Cardiac fibroblast (primary cell): ENCODE results near the gene ZNF593OS.

ENCODE experiments used
- DNase-seq, 2 donors: peaks; one replicate each; pipeline versions ENCODE4 v3.0.0 to v3.0.0-alpha.2; 2010; ENCODE audit warnings: low read depth in 2 of 2
- H3K4me3 ChIP-seq, 2 donors: replicated peaks in 1 of 2; 1 replicate in 1 of 2; 2 replicates in 1 of 2; pipeline ENCODE4 v1.5.1; 2011; ENCODE audit warnings: low read depth in 2 of 2, low read length in 2 of 2, mild to moderate bottlenecking in 2 of 2, moderate library complexity in 1 of 2
- CTCF ChIP-seq: IDR thresholded peaks from one replicate; pipeline ENCODE4 v1.5.1; 2011; ENCODE audit warnings: low read depth, mild to moderate bottlenecking, low read length, inconsistent platforms

ZNF593OS gene

GRCh38 chr1:26195805-26196204 lies 24.2 kb upstream of the ZNF593OS start:
- no peak for DNase-seq
- H3K4me3 ChIP-seq: no peak overlapping the region
- TF ChIP-seq CTCF: no peak

GRCh38 chr1:26191739-26192138 lies 20.1 kb upstream of the ZNF593OS start:
- no peak overlapping the region for H3K4me3 ChIP-seq
- DNase-seq: no peak
- TF ChIP-seq CTCF: no peak

GRCh38 chr1:26190373-26190987 lies 18.8 kb upstream of the ZNF593OS start, which contains the start of gene CATSPER4:
Gene CATSPER4 (plus strand): TSS chr1:26190602. CDS start chr1:26190628, 26 bp downstream.
- no peak within 1 kb of the TSS for H3K4me3 ChIP-seq
- peak; percentile 17 to 20 for DNase-seq
- no peak for TF ChIP-seq CTCF

GRCh38 chr1:26189751-26190275 lies 18.2 kb upstream of the ZNF593OS start:
- no peak for TF ChIP-seq CTCF
- no peak overlapping the region for H3K4me3 ChIP-seq
- no peak for DNase-seq

- no peak overlapping the region for H3K4me3 ChIP-seq
- DNase-seq: no peak
- TF ChIP-seq CTCF: no peak
These were observed 17.7 kb upstream of the ZNF593OS start for GRCh38 chr1:26189331-26189730.

- no peak for DNase-seq
- H3K4me3 ChIP-seq: no peak overlapping the region
- TF ChIP-seq CTCF: no peak
These were observed 16.8 kb upstream of the ZNF593OS start for GRCh38 chr1:26188477-26188876.

GRCh38 chr1:26187882-26188281 lies 16.2 kb upstream of the ZNF593OS start:
- H3K4me3 ChIP-seq: no peak overlapping the region
- TF ChIP-seq CTCF: no peak
- DNase-seq: no peak
